Stimulated activated CD4-positive, alpha-beta T cell treated with anti-CD3 and anti-CD28 coated beads, Interleukin-4, amount 100 ng/mL, for 24 hours (primary cell): Measurements from ENCODE around the gene KLF7.
A peak's percentile ranks its signal among the peaks of the same experiment; 100 is the strongest.
"Not testable (repeated sequence)": the region's sequence is repeated elsewhere in the genome, so short reads cannot be mapped to it uniquely, and the experiment has no call there.

ENCODE experiments used
- DNase-seq: peaks from one replicate; pipeline ENCODE4 v3.0.0-alpha.2; 2020

Gene KLF7

DNA sequence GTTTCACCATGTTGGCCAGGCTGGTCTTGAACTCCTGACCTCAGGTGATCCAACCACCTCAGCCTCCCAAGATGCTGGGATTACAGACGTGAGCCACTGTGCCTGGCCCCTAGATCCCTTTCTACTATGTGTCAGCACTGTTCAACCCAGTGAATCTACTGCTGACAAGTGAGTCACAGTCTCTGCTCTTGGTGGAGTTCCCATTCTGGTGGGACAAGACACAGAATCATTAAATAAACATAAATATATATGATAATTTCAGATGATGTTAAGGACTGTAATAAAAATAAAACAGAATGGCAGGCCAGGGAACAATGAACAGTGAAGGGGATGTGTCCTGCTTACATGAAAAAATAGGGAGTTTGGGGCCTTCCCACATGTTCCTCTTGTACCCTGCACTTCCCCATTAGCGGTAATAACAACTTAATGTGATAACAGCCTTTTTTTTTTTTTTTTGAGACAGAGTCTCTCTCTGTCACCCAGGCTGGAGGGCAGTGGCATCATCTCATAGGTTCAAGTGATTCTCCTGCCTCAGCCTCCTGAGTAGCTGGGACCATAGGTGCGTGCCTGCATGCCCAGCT lies 114.3 kb downstream of the KLF7 start:
- no peak for DNase-seq

DNA sequence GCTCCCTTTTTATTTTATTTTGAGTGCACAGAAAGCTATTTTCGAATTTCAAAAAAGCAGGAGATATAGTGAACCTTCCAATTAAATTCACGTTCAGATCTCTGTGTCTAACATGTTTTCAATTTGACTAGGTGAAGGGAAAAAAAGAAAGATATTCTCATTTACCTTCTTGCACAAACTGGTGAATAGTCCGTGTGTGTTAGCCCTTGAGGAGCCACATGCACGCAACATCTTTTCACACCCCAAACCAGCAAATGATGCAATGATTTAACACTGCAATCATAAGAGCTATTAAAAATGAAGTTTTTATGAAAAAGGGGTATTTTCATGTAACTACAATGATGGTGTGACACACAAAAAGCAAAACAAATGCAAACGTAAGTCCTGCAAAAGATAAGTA lies 116.6 kb downstream of the KLF7 start:
- DNase-seq = no peak

DNA sequence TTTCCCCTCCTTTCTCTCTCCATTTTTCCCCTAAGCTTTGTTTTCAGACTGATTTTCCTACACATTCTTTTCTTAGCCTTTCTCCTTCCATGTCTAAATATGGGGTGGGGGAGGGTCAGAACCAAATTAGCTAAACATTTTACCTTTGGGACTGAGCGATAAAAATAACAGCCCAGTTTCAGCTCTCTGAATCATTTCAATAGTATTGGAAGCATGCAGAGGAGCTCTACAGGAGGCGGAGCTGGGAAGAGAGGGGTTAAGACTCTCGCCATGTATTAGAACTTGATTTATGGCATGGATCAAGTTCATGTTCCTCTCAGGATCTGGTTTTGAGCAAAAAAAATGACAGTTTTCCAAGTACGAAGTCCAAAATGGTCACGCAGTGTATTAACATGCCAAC lies 117.3 kb downstream of the KLF7 start:
- DNase-seq = no peak

DNA sequence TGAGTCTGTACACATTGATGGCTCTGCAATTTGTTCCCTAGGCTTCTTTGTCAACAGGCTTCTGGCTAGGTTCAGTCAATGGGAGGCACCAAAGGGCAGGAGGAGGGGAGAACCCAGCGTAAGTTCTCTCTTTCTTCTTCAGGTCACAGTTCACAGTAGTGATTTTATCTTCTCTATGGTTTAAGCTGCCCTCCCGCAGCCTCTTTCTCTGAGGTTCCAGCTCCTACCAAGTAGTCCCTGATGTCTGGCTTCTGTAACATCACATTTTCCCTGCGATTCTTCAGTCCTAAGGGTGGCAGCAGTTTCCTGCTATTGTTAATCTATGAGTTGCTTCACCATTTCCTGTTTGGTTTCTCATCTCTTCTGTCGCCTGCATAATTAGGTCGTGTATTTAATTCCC lies 119.0 kb downstream of the KLF7 start:
- peak; percentile 36 for DNase-seq

DNA sequence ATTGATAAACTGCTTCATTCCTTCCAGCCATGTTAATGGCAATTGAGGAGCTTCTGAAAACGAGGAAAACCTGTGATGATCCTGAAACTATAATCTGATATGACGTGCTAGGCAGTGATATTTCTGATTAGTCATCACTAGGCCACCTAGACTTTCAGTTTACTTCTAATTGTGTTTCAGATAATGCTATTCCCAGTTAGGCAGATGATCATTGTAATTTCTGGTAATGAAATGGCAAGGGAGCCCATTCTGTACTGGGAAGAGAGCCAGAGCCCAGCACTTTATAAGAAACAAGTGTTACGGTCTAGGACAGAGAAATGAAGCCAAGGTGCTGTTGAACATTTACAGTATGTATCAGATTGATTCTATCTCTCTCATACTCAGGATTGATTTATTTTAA lies 120.2 kb downstream of the KLF7 start:
- no peak for DNase-seq

DNA sequence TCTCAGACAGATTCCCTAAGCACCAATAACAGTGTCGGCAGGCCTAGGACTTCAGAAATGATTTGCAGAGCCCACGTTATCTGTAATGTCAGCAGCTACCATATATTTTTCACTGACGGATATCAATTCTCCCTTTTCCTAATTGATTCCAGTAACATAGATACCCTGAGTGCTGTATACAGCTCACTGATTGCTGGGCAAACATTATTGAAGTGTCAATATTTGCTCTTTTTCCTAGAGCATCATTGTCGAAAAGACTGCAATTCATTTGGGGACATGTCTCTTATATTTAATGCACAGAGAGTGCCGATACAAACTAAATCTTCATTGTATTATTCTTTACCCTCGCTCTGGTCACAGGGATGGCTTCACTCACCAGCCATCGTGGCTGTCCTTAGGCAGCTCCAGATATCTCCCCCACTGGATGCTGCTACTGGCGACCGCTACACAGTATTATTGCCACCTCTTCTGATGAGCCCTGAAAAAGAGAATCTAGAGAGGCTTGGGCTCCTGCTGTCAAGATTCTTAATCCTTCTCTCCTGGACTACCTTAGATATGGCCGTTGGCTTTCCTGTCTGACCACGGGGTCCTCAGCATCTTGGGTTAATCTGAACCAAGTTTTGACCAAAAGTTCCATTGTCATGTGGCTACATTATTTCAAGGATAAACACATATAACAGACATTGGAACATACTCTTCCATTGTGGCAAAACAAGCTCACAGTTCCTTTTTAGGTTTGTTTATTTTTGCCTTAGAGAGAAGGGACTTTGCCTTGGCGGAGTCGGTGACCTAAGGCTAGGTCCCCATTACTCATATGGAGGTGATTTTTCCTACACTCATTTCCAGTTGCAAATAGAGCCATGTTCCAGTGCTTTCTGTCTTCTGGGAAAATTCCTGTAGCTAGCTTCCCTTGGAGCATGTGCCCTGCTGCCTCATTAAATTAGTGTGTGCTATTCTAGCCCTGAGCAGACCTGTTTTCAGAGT lies 121.1 kb downstream of the KLF7 start:
- no peak for DNase-seq

DNA sequence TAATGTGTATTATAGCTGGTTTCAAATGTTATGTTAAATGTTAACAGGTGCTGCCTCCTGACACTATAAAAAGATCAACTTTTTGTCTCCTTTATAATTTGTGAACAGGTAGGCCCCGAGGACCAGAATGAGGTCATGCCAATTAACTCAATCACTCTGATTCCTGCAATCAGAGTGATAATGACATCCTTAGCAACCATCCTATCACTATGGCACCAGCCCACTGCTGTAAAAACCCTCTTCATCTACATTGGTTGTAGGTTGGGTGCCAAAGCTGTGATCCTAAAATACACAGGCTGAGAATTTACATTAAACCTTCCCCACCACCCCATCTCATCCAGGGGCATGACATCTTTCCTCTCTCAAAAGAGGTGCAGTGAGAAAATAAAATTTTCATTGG lies 122.9 kb downstream of the KLF7 start:
- DNase-seq = no peak

DNA sequence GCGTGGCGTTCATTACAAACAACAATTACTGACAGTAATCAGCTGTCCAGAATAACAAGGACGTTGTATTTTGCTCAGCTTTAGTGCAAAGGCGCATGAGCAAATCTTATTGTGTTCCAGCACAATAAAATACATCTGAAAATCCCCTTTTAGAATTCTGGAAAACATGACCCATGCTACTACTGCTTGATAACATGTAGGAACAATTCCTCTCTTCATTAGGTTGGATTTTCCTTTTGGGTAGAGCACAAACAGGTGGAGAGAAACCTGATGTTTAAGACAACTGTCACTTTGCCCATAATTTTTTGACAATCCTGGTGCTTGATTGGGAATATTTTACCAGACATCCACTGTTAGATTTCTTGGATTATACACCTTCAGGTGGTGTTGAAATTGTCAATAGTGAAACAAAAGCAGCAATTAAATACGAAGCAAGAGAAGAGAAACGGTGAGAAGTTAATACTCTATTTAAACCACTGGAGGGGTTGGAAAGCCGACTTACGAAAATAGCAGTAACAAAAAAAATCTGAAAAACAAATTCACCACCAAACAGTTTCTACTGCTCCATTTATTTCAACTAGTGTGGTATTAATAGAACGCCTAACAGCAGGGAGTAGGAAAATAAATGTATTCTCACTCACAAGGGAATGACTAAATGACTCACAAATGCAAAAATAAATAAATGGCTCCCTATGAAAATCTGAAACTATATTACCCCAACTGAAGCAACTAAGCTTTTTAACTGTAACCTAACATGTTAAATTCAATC lies 123.8 kb downstream of the KLF7 start:
- DNase-seq = no peak

DNA sequence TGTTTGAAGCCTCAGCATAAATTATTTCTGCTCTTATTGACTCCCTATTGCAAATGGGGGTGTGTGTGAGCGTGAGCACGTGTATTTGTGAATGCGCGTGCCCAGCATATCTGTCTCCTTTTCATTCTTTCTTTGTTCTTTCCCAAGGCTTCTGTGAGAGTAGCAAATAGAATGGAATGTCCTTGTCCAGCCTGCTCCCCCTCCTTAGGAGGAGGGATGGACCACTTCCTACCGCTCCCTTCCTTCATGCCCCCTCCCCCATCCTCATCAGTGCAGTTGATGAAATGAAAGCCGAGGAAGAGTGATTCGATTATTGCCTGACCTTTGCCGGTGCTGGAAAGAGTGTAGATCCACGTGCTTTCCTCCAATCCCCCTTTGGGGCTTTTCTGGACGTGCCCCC lies 124.5 kb downstream of the KLF7 start:
- DNase-seq = no peak

DNA sequence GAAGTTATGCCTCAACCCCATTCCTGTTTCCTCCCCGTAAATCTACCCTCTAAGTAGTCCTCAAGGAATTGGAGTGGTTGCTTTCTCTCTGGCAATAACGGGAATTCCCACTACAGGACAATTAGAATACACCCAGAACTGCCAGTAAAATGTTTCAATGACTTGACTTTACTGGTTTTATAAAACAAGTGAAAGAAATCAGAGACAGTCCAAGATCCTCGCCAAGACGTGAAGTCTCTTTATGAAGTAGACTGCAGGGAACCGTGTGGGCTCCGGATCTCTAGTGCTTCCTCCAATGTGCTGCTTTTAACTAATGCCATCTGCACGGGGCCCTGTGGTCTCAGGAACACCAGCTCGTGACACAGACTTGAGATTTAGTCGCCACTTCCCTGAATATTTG lies 125.1 kb downstream of the KLF7 start:
- no peak for DNase-seq

DNA sequence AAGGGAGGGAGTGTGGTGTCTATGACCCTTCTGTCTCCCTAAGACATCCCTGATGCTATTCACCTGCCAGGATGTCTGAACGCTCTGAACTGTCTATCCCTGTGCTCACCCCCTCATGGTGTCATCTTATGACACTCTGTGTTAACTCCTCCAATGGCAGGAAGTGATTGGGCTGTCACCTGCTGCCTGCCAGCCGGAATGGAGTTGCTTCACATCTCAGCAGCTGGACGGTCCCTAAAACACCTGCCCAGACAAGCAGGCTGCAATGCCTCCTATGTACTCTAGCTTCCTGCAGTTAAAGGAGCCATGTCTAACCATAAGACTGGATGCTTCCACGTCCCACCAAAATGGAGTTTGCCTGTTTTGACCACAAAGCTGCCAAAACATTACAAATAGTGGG lies 126.5 kb downstream of the KLF7 start:
- no peak for DNase-seq

DNA sequence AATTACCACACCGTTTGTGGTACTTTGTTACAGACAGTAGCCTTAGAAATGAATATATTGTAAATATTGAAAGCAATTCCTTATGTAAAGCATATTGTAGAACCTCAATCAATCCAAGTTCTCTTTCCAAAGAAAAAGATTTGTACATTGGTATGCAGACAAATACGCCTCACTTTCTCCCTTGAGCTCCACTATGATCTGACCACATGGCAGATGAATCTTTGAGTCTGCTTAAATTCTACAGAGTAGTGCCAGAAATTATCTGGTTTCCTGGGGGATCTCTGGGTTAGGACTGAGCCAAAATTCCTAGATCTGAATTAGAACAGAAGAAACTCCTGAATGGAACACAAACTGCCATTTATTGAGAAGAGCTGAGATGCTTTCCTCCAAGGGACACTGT lies 127.4 kb downstream of the KLF7 start:
- no peak for DNase-seq

DNA sequence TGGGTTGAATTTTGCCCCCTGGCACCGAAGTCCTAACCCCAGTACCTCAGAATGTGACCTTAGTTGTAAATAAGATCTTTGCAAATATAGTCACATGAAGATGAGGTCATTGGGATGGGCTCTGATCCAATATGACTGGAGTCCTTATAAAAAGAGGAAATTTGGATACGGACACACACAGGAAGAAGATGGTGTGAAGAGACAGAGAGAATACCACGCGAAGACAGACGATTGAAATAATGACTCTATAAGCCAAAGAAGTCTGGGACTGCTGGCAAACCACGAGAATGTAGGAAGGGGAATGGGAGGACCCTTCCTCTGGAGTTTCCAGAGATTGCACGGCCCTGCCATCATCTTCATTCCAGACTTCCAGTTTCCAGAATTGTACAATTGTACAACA lies 127.9 kb downstream of the KLF7 start:
- no peak for DNase-seq

DNA sequence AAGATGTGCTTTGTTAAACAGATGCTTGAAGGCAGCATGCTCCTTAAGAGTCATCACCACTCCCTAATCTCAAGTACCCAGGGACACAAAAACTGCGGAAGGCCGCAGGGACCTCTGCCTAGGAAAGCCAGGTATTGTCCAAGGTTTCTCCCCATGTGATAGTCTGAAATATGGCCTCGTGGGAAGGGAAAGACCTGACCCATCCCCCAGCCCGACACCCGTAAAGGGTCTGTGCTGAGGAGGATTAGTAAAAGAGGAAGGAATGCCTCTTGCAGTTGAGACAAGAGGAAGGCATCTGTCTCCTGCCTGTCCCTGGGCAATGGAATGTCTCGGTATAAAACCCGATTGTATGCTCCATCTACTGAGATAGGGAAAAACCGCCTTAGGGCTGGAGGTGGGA lies 128.7 kb downstream of the KLF7 start:
- DNase-seq = not testable (repeated sequence)

DNA sequence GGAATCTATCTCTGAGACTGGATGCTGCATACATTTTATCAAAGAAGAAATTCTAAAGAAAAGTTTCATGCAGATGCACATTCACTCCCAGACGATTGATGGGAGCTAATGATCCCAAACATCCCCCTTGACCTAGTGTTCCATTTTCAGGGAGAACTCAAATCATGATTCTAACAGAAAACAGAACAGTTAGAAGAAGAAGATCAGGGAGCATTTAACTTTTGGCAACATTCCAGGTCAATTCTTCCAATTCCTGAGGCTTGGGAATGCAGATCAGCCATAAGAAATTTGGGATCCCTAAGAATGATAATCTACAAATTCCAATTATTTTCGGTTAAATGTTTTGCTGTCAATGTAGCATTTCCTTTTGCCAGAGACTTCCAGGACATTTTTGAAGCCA lies 129.9 kb downstream of the KLF7 start:
- DNase-seq = no peak

DNA sequence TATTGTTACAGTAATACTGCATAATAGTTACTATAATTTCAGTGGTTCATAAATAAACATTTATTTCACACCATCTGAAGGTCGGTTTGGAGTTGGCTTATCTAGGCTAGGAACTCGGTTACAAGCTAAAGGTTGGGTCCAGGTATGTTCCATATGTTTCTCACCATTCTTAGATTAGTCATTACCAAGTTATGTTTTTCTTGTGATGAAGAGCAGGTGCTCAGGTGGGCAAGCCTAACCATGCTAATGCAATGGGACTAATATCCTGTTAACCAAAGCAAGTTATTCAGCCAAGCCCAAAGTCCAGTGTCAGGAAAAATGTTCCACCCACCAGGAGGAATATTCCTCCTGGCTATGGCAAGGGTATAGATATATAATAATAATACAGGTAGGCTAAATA lies 133.3 kb downstream of the KLF7 start:
- DNase-seq = no peak
